Left lobe of liver (tissue), 2 donors: ENCODE results near the gene SYT7. TPM values are rescaled to one million over a fixed set of nuclear protein-coding genes. Genes with fewer than 3 reads are reported as not detected.
"Not testable (repeated sequence)": the region's sequence is repeated elsewhere in the genome, so short reads cannot be mapped to it uniquely, and the experiment has no call there.

ENCODE experiments used
- ATAC-seq: fragments of 200-7000 bp; cut with Tn5 transposase; one replicate; pipeline ENCODE4 v1.9.1; 2020; ENCODE audit warnings: mild to moderate bottlenecking, moderate library complexity
- DNase-seq: peaks from one replicate; pipeline ENCODE4 v3.0.0-alpha.2; 2020; ENCODE audit warnings: low spot score
- total RNA-seq: library from RNA; stranded (reverse); gene quantifications from one replicate; pipeline ENCODE4 v1.2.1, GENCODE V29; 2021
- donor health status: DM: no; HTN: no; CAD: no; lungs with moderate emphysema.
- donor health status: DM: no; HTN: yes; CAD: no.

SYT7 gene
- total RNA-seq, result 65.6 TPM

DNA sequence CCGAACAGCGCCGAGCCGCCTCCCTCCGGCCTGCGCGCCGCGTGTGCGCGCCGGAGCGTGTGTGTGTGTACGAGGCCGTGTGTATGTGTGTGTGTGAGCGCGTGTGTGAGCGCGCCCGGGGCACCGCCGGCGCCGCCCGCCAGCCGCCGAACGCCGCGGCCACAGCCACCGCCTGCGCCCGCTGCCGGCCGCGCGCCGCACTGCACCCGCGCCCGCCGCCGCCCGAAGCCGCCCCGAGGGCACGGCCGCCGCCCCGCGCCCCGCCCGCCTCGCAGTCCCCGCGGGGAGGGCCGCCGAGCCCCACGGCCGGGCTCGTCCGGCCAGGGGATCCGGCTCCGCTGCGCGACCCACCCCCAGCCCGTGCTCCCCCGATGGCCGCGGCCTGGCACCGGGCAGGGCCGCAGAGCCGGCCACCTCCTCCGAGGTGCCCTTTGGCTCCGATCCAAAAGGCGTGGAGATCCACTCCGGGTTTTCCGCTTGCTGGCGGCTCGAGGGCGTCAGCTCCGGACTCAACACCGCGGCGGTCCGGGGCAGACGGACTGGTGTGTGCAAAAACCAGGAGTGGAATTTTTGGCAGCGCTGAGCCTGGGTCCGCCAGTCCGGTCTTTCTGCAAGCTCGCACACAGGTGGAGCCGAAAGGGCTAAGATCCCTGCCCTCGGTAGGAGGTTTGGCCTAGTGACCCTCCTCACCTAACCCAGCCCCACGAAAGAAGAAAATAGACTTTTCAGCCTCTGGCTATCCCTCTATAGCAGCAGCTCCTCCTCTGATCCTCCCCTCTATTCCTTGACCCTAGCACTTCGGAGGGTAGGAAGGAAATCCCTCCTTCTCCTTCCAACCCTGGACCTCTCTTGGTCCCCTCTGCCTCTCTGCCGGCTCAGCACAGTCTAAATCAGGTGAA is at the start of gene SYT7:
TSS of gene SYT7 (minus strand) at position 47 of the 899 bp plus-strand sequence. CDS start 256 bp downstream, outside the sequence.
- ATAC-seq (peak; percentile 84), DNase-seq (peak; percentile 97)

DNA sequence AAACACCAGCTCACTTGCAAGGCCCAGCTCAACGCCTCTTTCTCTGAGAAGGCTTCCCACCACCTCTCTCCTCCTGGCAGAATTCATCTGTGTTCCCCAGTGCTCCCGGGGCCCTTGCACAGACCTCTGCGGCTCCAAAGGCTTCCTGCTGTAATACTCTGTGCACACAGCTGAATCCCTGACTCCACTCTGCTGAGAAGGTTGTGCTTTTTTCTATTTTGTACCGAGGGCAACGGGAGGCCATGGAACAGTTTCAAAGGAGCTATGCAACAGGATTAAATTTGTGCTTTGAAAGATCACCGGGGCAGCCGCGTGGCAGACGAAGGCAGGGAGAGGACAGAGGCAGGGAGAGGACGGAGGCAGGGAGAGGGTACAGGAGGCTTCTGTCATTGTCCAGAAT is 49.2 kb upstream of the SYT7 start:
- DNase-seq, result no peak
- no peak for ATAC-seq

GRCh38 chr11:61629082-61629833 is 48.4 kb upstream of the SYT7 start:
- DNase-seq (no peak), ATAC-seq (no peak)

- DNase-seq (no peak), ATAC-seq (no peak)
Observed at GRCh38 chr11:61628662-61628970, 47.7 kb upstream of the SYT7 start.

- ATAC-seq (peak; percentile 97), DNase-seq (peak; percentile 64)
Observed at GRCh38 chr11:61627850-61628661, 47.2 kb upstream of the SYT7 start.

- DNase-seq, result no peak
- no peak for ATAC-seq
Observed at GRCh38 chr11:61626580-61627380, 45.9 kb upstream of the SYT7 start.

DNA sequence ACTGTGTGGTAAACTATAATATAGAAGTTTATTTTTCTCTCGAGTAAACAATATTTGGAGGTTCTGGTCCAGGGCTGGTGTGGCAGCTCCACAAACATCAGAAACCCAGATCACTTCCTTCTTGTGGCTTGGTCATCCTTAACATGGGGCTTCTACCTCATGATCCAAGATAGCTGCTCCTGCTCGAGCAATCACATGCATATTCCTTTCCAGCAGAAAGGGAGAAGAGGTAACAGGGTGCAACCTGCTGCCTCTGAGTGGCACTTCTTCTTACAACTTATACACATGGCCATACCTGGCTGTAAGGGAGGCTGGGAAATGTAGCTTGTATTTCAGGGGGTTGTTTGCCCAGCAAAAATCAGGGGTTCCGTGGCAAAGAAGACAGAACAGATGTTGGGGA is 44.6 kb upstream of the SYT7 start:
- ATAC-seq, result no peak
- no peak for DNase-seq

- DNase-seq, result no peak
- no peak for ATAC-seq
Observed at GRCh38 chr11:61621917-61622585, 41.2 kb upstream of the SYT7 start.

GRCh38 chr11:61619471-61620226 is 38.8 kb upstream of the SYT7 start:
- ATAC-seq (no peak), DNase-seq (no peak)

DNA sequence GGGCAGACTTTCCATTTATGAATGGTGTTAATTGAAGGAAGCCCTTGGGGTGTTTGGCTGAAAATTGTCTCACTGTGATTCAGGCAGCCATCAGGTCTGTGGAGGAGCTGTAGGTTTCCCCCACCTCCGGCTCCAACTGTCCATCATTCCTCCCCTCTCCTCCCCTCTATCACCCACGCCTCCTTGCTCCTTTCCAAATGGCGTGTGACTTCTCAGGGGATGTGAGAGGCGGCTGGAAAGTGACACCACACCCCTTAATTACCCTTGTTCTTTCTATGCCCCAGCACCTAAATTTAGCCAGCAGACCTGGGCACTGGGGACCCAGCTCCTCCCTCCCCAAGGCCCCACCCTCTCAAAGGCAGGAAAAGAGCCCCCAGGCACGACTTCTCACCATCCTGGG is 38.1 kb upstream of the SYT7 start:
- ATAC-seq, result no peak

DNA sequence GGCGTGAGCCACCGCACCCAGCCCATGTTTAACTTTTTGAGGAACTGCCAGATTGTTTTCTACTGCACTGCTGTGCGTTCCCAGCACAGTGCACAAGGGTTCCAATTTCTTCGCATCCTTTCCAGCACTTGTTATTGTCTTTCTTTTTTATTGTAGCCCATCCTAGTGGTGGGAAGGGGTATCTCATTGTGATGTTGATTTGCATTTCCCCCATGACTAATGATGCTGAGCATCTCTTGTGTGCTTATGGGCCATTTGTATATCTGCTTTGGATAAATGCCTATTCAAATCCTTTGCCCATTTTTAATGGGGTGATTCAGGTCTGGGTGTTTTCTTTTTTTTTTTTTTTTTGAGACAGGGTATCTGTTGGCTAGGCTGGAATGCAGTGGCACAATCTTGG is 36.6 kb upstream of the SYT7 start:
- no peak for ATAC-seq
- DNase-seq, result no peak

More for the DNA sequence above, 38.1 kb upstream of the SYT7 start:
- no peak for DNase-seq

- ATAC-seq, result no peak
- no peak for DNase-seq
Observed at GRCh38 chr11:61616434-61616833, 35.6 kb upstream of the SYT7 start.

DNA sequence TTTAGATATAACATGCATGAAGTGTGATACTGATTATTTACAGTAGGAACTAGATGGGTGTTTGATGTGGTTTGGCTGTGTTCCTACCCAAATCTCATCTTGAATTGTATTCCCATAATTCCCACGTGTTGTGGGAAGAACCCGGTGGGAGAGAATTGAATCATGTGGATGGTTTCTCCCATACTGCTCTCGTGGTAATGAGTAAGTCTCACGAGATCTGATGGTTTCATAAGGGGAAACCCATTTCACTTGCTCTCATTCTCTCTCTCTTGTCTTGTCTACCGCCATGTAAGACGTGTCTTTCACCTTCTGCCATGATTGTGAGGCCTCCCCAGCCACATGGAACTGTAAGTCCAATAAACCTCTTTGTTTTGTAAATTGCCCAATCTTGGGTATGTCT is 33.9 kb upstream of the SYT7 start:
- not testable (repeated sequence) for DNase-seq, ATAC-seq

GRCh38 chr11:61613870-61614269 is 33.0 kb upstream of the SYT7 start:
- no peak for ATAC-seq
- no peak for DNase-seq

- DNase-seq, result no peak
Observed at GRCh38 chr11:61613051-61613450, 32.2 kb upstream of the SYT7 start.

DNA sequence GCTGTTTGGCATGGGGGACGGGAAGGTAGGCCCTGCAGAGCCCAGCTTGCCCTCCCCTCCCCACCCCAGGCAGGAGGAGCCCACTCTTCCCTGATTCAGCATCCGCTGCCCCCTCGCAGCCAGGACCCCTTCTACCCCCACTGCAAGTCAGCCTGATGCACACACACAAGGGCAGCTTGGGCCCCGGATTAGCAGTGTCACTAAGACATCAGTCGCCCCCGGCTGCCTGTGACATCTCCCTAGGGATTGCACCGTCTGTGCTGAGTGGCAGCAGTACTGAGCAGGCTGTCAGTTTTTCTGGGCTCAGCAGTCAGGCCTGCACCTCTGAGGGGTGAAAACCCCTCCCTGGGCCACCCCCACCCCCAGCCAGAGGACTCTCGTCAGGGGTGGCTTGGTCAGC is 30.4 kb upstream of the SYT7 start:
- no peak for DNase-seq
- ATAC-seq, result no peak

More at GRCh38 chr11:61613051-61613450, 32.2 kb upstream of the SYT7 start:
- no peak for ATAC-seq

DNA sequence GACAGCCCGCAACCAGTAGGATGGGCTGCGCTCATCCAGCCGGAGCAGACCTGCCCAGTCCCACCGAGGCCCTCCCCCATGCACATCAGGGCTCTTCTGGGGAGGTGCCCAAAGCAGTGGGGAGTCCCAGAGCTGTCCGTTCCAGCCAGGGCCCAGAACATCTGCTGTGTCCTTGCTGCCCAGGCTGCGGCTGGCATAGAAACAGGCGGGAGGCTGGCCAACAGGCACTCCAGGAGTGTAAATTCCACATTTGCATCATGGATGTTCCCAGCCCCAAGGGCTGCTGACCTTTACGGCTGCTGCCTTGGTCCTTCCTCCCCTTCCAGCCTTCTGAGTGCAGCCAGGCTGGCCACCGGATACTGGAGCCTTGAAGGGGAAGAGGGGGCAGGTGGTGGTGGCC is 30.0 kb upstream of the SYT7 start:
- peak; percentile 89 for ATAC-seq
- peak; percentile 70 for DNase-seq

- DNase-seq (no peak), ATAC-seq (peak; percentile 9)
Observed at GRCh38 chr11:61609980-61610366, 29.1 kb upstream of the SYT7 start.
